CD4-positive, alpha-beta T cell treated with Interferon gamma for 1 hour (primary cell): Measurements from ENCODE around the gene MX2.

Experiments used
- DNase-seq: peaks from one replicate; pipeline ENCODE4 v3.0.0-alpha.2; 2020

MX2 gene

DNA sequence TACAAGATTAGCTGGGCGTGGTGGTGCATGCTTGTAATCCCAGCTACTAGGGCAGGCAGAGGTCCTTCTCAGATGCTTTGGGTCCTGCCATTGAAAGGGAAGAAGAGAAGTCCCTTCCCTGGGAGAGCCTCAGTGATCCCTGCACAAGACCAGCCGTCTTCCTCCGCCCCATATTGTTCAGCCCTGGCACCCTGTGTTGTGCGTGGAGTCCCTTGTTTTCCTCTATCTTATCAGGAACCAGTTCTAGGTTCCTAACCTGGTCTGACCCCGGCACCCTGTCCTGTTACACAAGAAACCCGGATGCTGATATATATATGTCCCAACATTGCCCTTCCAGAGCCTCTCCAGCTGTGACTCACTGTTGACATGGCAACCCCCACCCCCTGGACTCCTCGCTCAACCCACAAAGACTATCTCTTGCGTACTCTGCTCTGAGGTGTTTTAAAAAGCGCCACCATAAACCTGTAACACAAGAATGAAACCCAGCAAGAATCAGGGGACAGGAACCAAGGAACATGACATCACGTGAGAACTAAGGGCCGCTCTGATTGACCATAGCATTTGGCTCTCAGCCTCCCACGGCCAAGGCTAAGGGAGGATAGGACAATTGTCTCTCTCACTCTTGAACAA lies 4.8 kb downstream of the MX2 start:
- peak; percentile 79 for DNase-seq

- DNase-seq: no peak
Observed at GRCh38 chr21:41367301-41367944, 5.6 kb downstream of the MX2 start.

GRCh38 chr21:41367945-41368734 lies 6.3 kb downstream of the MX2 start:
- DNase-seq: peak; percentile 43

- DNase-seq: no peak
Observed at GRCh38 chr21:41368735-41369104, 6.9 kb downstream of the MX2 start.

GRCh38 chr21:41369105-41369919 lies 7.5 kb downstream of the MX2 start:
- DNase-seq: peak; percentile 36

DNA sequence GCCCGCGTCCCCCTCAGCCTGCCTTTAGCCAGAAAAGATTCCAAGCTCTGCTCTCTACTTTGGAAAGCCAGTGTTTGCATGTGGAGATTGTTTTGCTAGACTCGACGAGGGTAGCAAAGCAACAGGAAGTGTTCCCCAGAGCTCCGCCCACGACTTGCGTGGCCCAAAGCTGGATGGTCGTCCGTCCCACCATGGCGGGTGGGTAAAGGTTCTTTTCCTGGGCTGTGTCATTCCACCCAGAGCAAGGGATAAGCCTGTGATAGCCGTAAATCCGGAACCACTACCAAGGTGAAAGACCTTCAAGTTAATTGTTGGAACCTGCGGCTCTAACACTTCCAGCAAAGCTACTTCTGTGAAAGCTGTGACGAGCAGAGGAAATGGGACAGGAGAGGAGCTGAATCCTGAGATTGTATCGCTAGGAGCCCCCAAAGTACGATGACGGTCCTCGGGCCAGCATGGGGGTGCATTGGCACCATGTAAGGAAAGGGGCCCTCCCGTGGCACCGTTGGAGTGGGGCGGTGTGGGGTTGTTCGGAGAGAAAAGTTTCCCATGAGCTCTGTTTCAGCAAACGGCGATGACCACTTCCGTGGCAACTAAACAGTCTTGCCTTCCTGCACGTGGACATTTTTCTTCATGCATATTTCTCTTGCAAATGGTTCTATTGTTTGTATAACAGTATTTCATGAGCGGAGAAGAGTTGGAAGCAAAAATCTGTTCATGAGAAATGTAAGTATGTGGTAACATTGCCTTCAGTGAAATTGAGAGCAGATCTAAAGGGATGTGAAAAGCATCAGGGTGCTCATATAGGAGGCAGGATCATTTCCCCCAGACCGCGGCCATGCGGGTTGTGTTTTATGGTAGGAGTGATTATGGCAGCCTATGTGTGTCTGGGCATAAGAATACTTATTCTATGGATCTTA lies 8.4 kb downstream of the MX2 start:
- DNase-seq: peak; percentile 46

DNA sequence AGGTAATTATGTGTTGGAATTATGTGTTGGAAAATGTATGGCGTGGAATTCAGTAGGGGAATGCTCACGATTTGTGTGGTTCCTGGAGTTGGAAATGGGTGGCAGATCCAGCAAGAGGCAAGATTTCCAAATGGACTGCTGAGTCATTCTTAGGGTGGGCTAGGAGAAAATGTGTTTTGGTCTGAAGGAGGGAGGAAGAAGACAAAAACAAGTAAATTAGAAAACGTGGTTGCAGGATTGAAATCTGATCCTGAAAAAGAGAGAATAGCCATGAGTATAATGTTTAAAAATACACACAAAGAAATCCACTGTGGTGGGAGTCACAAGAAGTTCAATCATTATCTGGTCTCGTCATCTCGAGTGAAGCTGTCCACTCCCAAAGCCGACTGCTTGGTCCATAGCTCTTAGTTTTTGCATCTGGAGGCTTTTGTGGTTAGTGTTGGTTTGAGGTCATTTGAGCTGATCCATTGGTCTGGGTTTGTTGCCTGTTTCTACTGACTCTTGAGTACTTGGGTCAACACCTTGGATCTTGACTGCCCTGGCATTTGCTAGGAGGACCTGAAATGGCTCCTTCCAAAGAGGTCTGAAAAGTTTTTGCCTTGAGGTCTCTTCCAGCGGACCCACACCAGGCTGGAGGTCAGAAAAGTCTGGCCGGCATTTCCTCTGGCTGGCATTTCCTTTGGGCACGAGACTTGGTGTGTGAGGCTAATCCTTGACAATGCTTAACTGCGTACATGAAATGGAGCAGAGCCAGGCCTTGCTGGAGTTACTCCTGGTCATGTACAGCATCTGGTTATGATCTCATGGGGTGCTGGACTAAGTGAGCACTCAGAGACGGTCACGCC lies 9.2 kb downstream of the MX2 start:
- DNase-seq: no peak

DNA sequence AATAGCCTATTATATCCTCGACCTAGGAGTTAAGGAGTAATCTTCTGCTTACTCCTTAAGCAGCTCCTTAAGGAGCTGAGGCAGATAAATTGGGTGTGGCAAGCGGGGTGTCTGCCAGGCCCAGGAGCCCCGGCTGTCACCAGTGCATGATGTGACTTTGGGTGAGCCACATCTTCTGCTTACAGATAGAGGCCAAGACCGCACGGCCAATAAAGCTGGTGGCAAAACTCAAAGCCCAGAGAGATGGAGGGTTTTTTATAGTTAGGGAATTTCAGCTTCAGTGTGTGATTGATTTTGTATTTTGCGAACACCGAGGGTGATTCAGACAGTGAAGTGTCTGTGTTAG lies 9.8 kb downstream of the MX2 start:
- no peak for DNase-seq

DNA sequence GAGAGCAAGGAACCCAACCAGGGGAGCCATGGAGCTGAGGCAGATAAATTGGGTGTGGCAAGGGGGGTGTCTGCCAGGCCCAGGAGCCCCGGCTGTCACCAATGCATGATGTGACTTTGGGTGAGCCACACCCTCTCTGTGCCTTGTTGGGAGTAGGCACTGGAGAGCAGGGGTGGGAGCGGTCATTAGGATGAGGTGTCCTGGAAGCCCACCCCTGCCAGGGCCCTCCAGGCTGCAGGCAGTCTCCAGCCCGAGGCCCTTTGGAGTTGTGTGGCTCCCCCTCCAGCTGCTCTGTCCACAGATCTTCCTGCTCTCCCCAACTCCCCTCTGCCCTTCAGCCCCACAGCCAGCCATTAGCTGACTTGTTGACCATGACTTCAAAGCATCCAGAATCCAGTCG lies 11.4 kb downstream of the MX2 start:
- DNase-seq: no peak

DNA sequence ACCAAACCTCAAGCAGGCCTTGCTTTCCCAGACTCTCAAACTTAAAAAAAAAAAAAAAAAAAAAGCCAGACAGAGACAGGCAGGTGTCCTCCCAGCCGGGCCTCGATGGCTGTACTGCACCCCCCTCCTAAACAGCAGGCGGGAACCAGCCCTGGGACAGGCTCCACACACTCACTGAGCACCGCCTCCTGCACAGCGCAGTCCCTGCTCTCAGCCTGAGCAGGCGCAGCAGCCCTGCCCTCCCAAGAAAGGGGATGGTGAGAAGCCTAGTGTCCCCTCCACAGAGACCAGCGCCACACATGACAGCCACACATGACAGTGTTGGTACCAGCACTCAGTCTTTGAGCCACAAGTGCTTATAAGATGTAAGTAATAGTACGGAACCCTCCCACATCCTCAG lies 11.9 kb downstream of the MX2 start:
- no peak for DNase-seq

- DNase-seq: no peak
Observed at GRCh38 chr21:41374177-41374712, 12.4 kb downstream of the MX2 start.

GRCh38 chr21:41374867-41375533 lies 13.2 kb downstream of the MX2 start:
- no peak for DNase-seq

GRCh38 chr21:41375875-41376274 lies 14.0 kb downstream of the MX2 start:
- no peak for DNase-seq

GRCh38 chr21:41377715-41378114 lies 15.9 kb downstream of the MX2 start:
- no peak for DNase-seq

GRCh38 chr21:41378849-41379248 lies 17.0 kb downstream of the MX2 start:
- no peak for DNase-seq

- no peak for DNase-seq
Observed at GRCh38 chr21:41379901-41380300, 18.1 kb downstream of the MX2 start.

DNA sequence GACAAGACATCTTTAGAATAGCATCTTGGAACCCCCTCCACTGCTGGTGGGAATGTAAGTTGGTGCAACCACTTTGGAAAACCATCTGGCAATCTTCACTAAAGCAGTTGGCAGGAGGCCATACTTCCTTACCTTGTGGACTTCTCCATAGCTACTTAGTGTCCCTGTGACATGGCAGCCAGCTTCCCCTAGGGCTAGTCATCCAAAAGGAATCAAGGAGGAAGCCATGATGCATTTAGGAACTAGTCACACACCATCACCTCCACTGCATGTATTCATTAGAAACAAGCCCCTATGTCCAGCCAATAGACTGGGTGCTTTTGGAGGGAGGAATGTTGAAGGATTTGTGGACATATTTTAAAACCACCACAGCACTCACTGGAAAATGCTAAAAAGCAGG lies 19.9 kb downstream of the MX2 start:
- DNase-seq: no peak

DNA sequence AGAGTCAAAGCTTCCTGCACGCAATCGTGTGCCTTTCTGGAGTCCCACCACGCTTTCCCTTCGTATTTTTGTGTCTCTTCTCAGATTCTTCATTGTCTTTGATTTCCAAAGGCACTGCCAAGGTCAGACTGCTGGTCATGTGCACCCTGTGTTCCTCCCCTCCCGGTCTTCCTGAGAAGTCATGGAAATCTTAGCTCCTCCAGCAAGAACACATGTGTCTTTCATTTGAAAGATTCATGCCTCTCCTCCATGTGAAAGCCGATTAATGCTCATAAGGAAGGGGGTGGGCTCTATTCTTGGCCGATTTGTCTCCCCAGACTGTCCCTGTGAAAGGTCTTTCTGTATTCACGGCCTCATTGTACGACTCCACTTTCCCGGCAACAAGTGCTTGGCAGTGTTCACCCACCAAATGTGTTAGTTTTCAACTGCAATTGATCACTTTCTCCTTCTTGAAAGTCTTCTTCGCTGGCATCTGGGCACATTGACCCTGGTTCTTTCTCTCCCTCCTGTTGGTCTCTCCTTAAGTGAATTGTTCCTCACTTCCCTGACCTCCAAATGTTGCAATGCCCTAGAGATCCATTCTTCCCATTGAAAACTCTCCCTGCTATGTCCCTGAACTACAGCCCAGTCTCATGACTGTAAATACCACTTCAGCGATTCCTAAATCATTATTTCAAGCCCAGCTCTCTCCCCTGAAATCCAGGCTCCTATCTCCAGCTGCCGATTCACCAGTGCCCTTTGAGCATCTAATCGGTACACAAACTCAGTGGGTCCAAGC lies 25.4 kb downstream of the MX2 start:
- no peak for DNase-seq

- no peak for DNase-seq
Observed at GRCh38 chr21:41387824-41388223, 26.0 kb downstream of the MX2 start.

GRCh38 chr21:41388259-41388658 lies 26.4 kb downstream of the MX2 start:
- DNase-seq: no peak
